Measurements from ENCODE around the gene RETREG2. TPM values are rescaled to one million over a fixed set of nuclear protein-coding genes. Genes with fewer than 3 reads are reported as not detected.

The RETREG2 gene
- total RNA-seq, 1 donor from 2014 or later, result 29.9 TPM

GRCh38 chr2:219174146-219174545 lies 3.9 kb upstream of the RETREG2 start:
- no peak for TF ChIP-seq CTCF (IDR thresholded peaks at IDR 0.05; ENCODE audit: borderline replicate concordance)
- H3K4me3 ChIP-seq, result no peak overlapping the region
- H3K9me3 ChIP-seq (replicated peaks), result no peaks in the 10 kb centered on the region
- H3K4me1 ChIP-seq, result peaks cover 63% of the 10 kb centered on the region
- DNase-seq, result no peak
- intact Hi-C loops (cut with micrococcal nuclease), result loop anchor here (5.0 kb wide), 1 partner anchor 123 kb away; no protein-coding TSS in a partner anchor
- H3K27me3 ChIP-seq (ENCODE audit: low read depth), result no peaks in the 10 kb centered on the region
- no peak overlapping the region for H3K27ac ChIP-seq (replicated peaks)
- H3K36me3 ChIP-seq, result peaks cover 34% of the 10 kb centered on the region

DNA sequence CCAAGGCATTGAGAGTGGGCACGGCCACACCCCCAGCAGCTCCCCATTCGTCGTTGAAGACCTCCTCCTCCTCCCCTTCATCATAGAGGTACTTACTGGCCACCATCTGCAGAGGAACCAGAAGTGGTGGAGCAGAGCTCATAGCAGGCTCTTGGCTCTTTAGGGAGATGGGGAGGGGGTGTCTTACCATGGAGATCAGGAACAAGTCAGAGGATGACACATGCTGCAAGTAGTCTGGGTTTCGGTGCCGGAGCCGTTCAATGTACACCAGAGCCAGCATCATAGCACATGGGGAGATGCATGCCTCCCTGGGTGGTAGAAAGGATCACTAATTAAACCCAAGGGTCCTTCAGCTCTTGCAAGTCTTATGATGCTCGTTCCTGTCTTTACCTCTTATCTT lies 3.3 kb upstream of the RETREG2 start:
- no peak overlapping the region for H3K27ac ChIP-seq (replicated peaks)
- intact Hi-C loops (cut with micrococcal nuclease), result loop anchor here (5.0 kb wide), 1 partner anchor 122 kb away; no protein-coding TSS in a partner anchor
- H3K4me1 ChIP-seq, result peaks cover 70% of the 10 kb centered on the region

DNA sequence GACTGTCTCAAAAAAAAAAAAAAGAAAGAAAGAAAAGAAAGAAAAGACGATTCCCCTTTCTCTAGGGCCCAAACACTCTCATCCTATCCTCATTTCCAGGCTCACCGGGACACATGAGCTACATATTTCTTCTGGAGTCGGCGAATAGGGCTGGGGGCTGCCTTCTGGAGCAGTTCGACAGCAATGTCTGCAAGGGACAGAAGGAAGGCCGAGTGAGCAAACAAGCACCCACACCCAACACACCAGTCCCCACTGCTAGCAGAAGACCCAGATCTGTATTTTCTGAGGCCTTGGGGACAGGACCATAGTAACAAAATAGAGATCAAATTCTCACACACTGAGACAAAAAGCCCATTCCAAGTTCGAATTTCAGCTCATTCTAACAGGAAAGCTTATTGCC lies 2.6 kb upstream of the RETREG2 start:
- peak overlapping the region; percentile 88 for H3K4me3 ChIP-seq
- TF ChIP-seq CTCF (IDR thresholded peaks at IDR 0.05; ENCODE audit: borderline replicate concordance), result no peak
- H3K9me3 ChIP-seq (replicated peaks), result no peaks in the 10 kb centered on the region
- H3K4me1 ChIP-seq, result peaks cover 70% of the 10 kb centered on the region
- H3K36me3 ChIP-seq, result peaks cover 44% of the 10 kb centered on the region
- H3K27ac ChIP-seq (replicated peaks), result peak overlapping the region; percentile 99
- no peaks in the 10 kb centered on the region for H3K27me3 ChIP-seq (ENCODE audit: low read depth)
- intact Hi-C loops (cut with micrococcal nuclease), result no loop called here
- DNase-seq, result no peak

More for the DNA sequence above, 3.3 kb upstream of the RETREG2 start:
- TF ChIP-seq CTCF (IDR thresholded peaks at IDR 0.05; ENCODE audit: borderline replicate concordance), result no peak
- no peak for DNase-seq
- Histone ChIP-seq H3K27me3 (ENCODE audit: low read depth) (no peaks in the 10 kb centered on the region), H3K9me3 (replicated peaks) (no peaks in the 10 kb centered on the region), H3K4me3 (no peak overlapping the region), H3K36me3 (peaks cover 37% of the 10 kb centered on the region)

- no peaks in the 10 kb centered on the region for H3K27me3 ChIP-seq (ENCODE audit: low read depth)
- peak overlapping the region; percentile 99 for H3K27ac ChIP-seq (replicated peaks)
- intact Hi-C loops (cut with micrococcal nuclease), result no loop called here
- TF ChIP-seq CTCF (IDR thresholded peaks at IDR 0.05; ENCODE audit: borderline replicate concordance), result peak; percentile 43
- no peaks in the 10 kb centered on the region for H3K9me3 ChIP-seq (replicated peaks)
- H3K4me1 ChIP-seq, result peaks cover 64% of the 10 kb centered on the region
- H3K4me3 ChIP-seq, result peak overlapping the region; percentile 88
- DNase-seq, result peak; percentile 51
- peaks cover 51% of the 10 kb centered on the region for H3K36me3 ChIP-seq
These were observed 1.9 kb upstream of the RETREG2 start for GRCh38 chr2:219175928-219176817.

DNA sequence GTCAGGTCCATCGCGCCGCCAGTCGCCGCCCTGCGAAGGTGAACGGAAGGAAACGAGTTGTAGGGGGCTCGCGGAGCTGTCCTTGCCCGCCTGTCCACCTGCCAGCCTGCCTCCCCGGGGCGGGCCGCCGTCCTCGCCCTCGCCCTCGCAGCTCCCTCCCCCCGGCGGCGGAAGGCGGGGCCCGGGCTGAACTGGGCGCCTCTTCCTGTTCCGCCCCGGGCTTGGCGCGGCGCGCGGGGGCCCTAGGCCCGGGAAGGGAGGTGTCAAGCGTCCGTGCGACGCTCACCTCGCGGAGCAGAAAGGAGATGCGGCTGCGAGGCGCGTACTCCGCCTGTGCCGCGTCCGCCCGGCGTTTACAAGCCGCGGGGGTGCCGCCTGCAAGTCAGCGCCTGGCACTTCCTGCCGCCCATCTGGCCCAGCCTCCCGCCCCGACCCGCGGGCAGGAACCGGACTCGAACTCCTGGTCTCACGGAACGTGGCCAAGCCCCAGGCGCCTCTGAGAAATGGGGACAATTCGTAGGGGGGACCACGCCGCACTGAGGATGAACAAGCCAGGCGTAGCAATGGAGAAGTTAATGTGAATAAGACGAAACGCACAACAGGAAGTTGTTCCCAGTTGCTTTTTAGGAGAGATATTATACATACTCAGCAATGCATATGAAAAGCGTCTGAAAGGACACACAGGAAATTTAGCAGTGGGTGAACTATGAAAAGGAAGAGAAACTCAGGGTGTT lies 1.1 kb upstream of the RETREG2 start, which contains the start of gene CNPPD1:
Gene CNPPD1, minus strand, starts transcription at position 108 of the 734 bp plus-strand sequence. Its CDS starts 97 bp downstream, at position 11.
- DNase-seq, result peak; percentile 91
- no peak for TF ChIP-seq CTCF (IDR thresholded peaks at IDR 0.05; ENCODE audit: borderline replicate concordance)
- Histone ChIP-seq H3K36me3 (peaks cover 59% of the 10 kb centered on the region), H3K27ac (replicated peaks) (peak within 1 kb of the TSS; percentile 99), H3K27me3 (ENCODE audit: low read depth) (no peaks in the 10 kb centered on the region), H3K4me3 (peak within 1 kb of the TSS; percentile 88), H3K9me3 (replicated peaks) (no peaks in the 10 kb centered on the region), H3K4me1 (peaks cover 56% of the 10 kb centered on the region)
- intact Hi-C loops (cut with micrococcal nuclease), result no loop called here

Measured in left ventricle myocardium inferior (tissue), 1 donor.